DOHH2 (cell line): ENCODE measurements around the gene METTL15.

Source experiments
- H3F3A ChIP-seq: fragments of 200-600 bp; sonication (generic), shearing (Covaris generic); 2 replicates; pipeline ENCODE4 v1.6.0; 2016; ENCODE audit warnings: antibody characterized with exemption, mild to moderate bottlenecking; ENCODE audit not compliant: control insufficient read depth, insufficient read depth
- H3K27ac ChIP-seq: fragments of 200-600 bp; sonication (generic); 2 replicates; pipeline ENCODE4 v1.5.1; 2014; ENCODE audit warnings: low read depth, mild to moderate bottlenecking, low read length, moderate library complexity
- H3K27me3 ChIP-seq: fragments of 200-600 bp; sonication (generic); 2 replicates; pipeline ENCODE4 v1.6.1; 2014; ENCODE audit warnings: mild to moderate bottlenecking, low read length, mixed read lengths; ENCODE audit not compliant: control insufficient read depth
- H3K36me3 ChIP-seq: fragments of 200-600 bp; sonication (generic); 2 replicates; pipeline ENCODE4 v1.6.1; 2014; ENCODE audit warnings: mild to moderate bottlenecking, low read length, moderate library complexity, mixed read lengths; ENCODE audit not compliant: control insufficient read depth
- H3K4me1 ChIP-seq: fragments of 200-600 bp; sonication (generic); 2 replicates; pipeline ENCODE4 v1.6.1; 2014; ENCODE audit warnings: mild to moderate bottlenecking, low read length, mixed read lengths; ENCODE audit not compliant: control insufficient read depth
- H3K4me2 ChIP-seq: fragments of 200-600 bp; sonication (generic); 2 replicates; pipeline ENCODE4 v1.6.0; 2014; ENCODE audit warnings: mild to moderate bottlenecking, low read length, moderate library complexity
- H3K4me3 ChIP-seq: fragments of 200-600 bp; sonication (generic); 2 replicates; pipeline ENCODE4 v1.5.1; 2014; ENCODE audit warnings: mild to moderate bottlenecking, low read length, mixed read lengths
- H3K79me2 ChIP-seq: fragments of 200-600 bp; sonication (generic); 2 replicates; pipeline ENCODE4 v1.6.1; 2014; ENCODE audit warnings: mild to moderate bottlenecking, low read length, mixed read lengths; ENCODE audit not compliant: control insufficient read depth
- H3K9me2 ChIP-seq: fragments of 200-600 bp; sonication (generic); replicated peaks from 2 replicates; pipeline ENCODE4 v1.6.1; 2014; ENCODE audit warnings: mild to moderate bottlenecking, low read length, mixed read lengths; ENCODE audit not compliant: control insufficient read depth
- H3K9me3 ChIP-seq: fragments of 200-600 bp; sonication (generic); 2 replicates; pipeline ENCODE4 v1.6.1; 2014; ENCODE audit warnings: antibody characterized with exemption, low read length, mixed read lengths; ENCODE audit not compliant: control insufficient read depth, insufficient read depth
- H4K20me1 ChIP-seq: fragments of 200-600 bp; sonication (generic); 2 replicates; pipeline ENCODE4 v1.6.0; 2014; ENCODE audit warnings: low read depth, mild to moderate bottlenecking, antibody characterized with exemption, low read length, moderate library complexity; ENCODE audit not compliant: control insufficient read depth, insufficient read depth
- CTCF ChIP-seq: fragments of 200-600 bp; sonication (generic); IDR thresholded peaks from one replicate; pipeline ENCODE4 v1.5.1; 2014; ENCODE audit warnings: antibody characterized with exemption, mild to moderate bottlenecking, low read depth, low read length; ENCODE audit not compliant: poor library complexity, severe bottlenecking
- EZH2phosphoT487 ChIP-seq: fragments of 200-600 bp; sonication (generic); IDR thresholded peaks from 2 replicates; pipeline ENCODE4 v1.6.1; 2017; ENCODE audit warnings: borderline replicate concordance, mild to moderate bottlenecking, antibody characterized with exemption, low read length, moderate library complexity, mixed read lengths

Gene METTL15

DNA sequence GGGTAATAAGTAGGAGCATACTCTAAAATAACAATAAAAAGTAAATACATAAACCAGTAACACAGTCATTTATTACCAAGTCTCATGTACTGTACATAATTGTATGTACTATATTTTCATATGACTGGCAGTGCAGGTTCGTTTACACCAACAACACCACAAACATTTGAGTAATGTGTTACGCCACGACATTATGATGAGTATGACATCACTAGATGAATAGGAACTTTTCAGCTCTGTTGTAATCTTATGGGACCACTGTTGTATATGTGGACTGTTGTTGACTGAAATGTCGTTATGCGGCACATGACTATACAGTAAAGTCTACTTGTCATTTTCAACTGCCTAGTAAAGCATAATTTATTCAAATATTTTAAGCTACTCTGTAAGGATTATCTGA lies 18.8 kb upstream of the METTL15 start:
- Histone ChIP-seq H3K79me2 (peaks cover 12% of the 10 kb centered on the region), H3K9me2 (no peaks in the 10 kb centered on the region), H4K20me1 (no peaks in the 10 kb centered on the region), H3F3A (no peaks in the 10 kb centered on the region), H3K9me3 (no peaks in the 10 kb centered on the region), H3K4me2 (no peak overlapping the region), H3K27me3 (no peaks in the 10 kb centered on the region), H3K36me3 (peaks cover 76% of the 10 kb centered on the region), H3K27ac (no peak overlapping the region), H3K4me1 (peaks cover 12% of the 10 kb centered on the region), H3K4me3 (no peak overlapping the region)
- TF ChIP-seq CTCF (no peak), EZH2phosphoT487 (no peak)

GRCh38 chr11:28090052-28090749 lies 18.0 kb upstream of the METTL15 start:
- no peaks in the 10 kb centered on the region for H4K20me1 ChIP-seq
- H3K27me3 ChIP-seq, result no peaks in the 10 kb centered on the region
- no peaks in the 10 kb centered on the region for H3K9me2 ChIP-seq
- no peaks in the 10 kb centered on the region for H3K9me3 ChIP-seq
- no peaks in the 10 kb centered on the region for H3F3A ChIP-seq
- H3K4me1 ChIP-seq, result peaks cover 12% of the 10 kb centered on the region
- H3K79me2 ChIP-seq, result peaks cover 20% of the 10 kb centered on the region
- H3K36me3 ChIP-seq, result peaks cover 78% of the 10 kb centered on the region
- TF ChIP-seq CTCF (no peak), EZH2phosphoT487 (no peak)
- H3K4me3 ChIP-seq, result no peak overlapping the region
- no peak overlapping the region for H3K4me2 ChIP-seq
- no peak overlapping the region for H3K27ac ChIP-seq

DNA sequence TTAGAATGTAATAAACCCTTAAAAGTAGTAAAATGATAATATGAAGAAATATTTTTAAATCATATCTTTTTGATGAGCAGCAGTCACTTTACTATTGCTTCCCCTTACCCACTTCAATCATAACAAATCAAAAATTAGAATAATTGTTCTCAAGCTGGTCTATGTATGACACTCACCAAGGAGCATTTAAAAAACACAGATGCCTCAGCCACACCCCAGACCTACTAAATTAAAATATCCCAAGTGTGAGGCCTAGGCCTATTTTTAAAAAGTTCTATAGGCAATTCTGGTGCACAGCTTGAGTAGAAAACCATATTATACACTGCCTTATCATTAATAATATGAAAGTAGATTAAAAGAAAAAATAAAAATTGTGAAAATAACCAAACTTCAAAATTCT lies 15.4 kb upstream of the METTL15 start:
- H3F3A ChIP-seq, result no peaks in the 10 kb centered on the region
- H3K4me2 ChIP-seq, result no peak overlapping the region
- TF ChIP-seq CTCF, result no peak
- no peak for TF ChIP-seq EZH2phosphoT487
- peaks cover 83% of the 10 kb centered on the region for H3K36me3 ChIP-seq
- no peak overlapping the region for H3K27ac ChIP-seq
- H3K4me3 ChIP-seq, result no peak overlapping the region
- no peaks in the 10 kb centered on the region for H3K27me3 ChIP-seq
- H3K4me1 ChIP-seq, result no peaks in the 10 kb centered on the region
- no peaks in the 10 kb centered on the region for H3K9me2 ChIP-seq
- peaks cover 44% of the 10 kb centered on the region for H3K79me2 ChIP-seq
- H4K20me1 ChIP-seq, result no peaks in the 10 kb centered on the region
- no peaks in the 10 kb centered on the region for H3K9me3 ChIP-seq
